Endothelial cell of umbilical vein (primary cell): ENCODE data around the gene EGR4. TPM values are rescaled to one million over a fixed set of nuclear protein-coding genes. Genes with fewer than 3 reads are reported as not detected.

Source experiments
- BruUV-seq: library from RNA; stranded (reverse); fragments of 400-500 nt; replicated peaks from 2 replicates; lab custom pipeline; 2021; lab: Mats Ljungman, UMichigan
- CTCF ChIA-PET: fragments of 300-600, 350-600 bp; sonication (Branson Sonifier 250); formaldehyde crosslinking; loops from one replicate; lab custom pipeline; 2021; ENCODE audit warnings: antibody characterized with exemption, inconsistent platforms; lab: Charles Lee
- POLR2A ChIA-PET: fragments of 300-600, 350-600 bp; sonication (Branson Sonifier 250); formaldehyde crosslinking; loops from one replicate; lab custom pipeline; 2021; ENCODE audit warnings: antibody characterized with exemption, inconsistent platforms; lab: Charles Lee
- DNase-seq: peaks from one replicate; pipeline ENCODE4 v3.0.0-alpha.2; 2011; ENCODE audit warnings: low read depth, low spot score
- FAIRE-seq: peaks from 2 replicates; lab custom pipeline; 2011; peaks lifted over from hg19 to GRCh38; lab: Jason Lieb, UNC
- H2AFZ ChIP-seq: 2 replicates; pipeline ENCODE4 v1.6.0; 2012; ENCODE audit warnings: low read depth, low read length, control low read depth, inconsistent platforms
- H3K27ac ChIP-seq: 2 replicates; pipeline ENCODE4 v1.5.1; 2011; ENCODE audit warnings: low read depth, mild to moderate bottlenecking, control low read depth, low read length, moderate library complexity; ENCODE audit not compliant: insufficient read depth
- H3K27me3 ChIP-seq, 2 experiments: 2 replicates each; pipeline versions ENCODE4 v1.6.0 to v1.6.1; 2011; ENCODE audit warnings: low read length in 2 of 2, mixed read lengths in 1 of 2; ENCODE audit not compliant: control insufficient read depth in 2 of 2, insufficient read depth in 2 of 2
- H3K36me3 ChIP-seq, 2 experiments: 2 replicates in 1 of 2; 3 replicates in 1 of 2; pipeline ENCODE4 v1.5.1; 2011; ENCODE audit warnings: low read length in 2 of 2, mild to moderate bottlenecking in 1 of 2, moderate library complexity in 1 of 2; ENCODE audit not compliant: control insufficient read depth in 2 of 2, insufficient read depth in 2 of 2; ENCODE audit errors: extremely low read depth in 1 of 2
- H3K4me1 ChIP-seq: 3 replicates; pipeline ENCODE4 v1.5.1; 2011; ENCODE audit warnings: mild to moderate bottlenecking, low read length; ENCODE audit not compliant: control insufficient read depth, insufficient read depth; ENCODE audit errors: extremely low read depth
- H3K4me2 ChIP-seq: 2 replicates; pipeline ENCODE4 v1.6.1; 2011; ENCODE audit warnings: low read length, control low read depth, mixed read lengths; ENCODE audit not compliant: insufficient read depth
- H3K4me3 ChIP-seq, 3 experiments: fragments of 200-600 bp in 1 of 3; sonication (generic), shearing (Covaris generic) in 1 of 3; replicated peaks in 1 of 3; 2 replicates each; pipeline ENCODE4 v1.5.1; 2011 to 2016; ENCODE audit warnings: control low read depth in 3 of 3, low read length in 3 of 3, mild to moderate bottlenecking in 2 of 3, inconsistent platforms in 1 of 3, low read depth in 1 of 3, moderate library complexity in 1 of 3; ENCODE audit not compliant: insufficient read depth in 1 of 3
- H3K79me2 ChIP-seq: 2 replicates; pipeline ENCODE4 v1.6.0; 2012; ENCODE audit warnings: low read length, inconsistent platforms; ENCODE audit not compliant: control insufficient read depth, insufficient read depth
- H3K9ac ChIP-seq: replicated peaks from 2 replicates; pipeline ENCODE3; 2011; ENCODE audit warnings: low read length, control low read depth; ENCODE audit not compliant: insufficient read depth; ENCODE audit errors: extremely low read depth
- H3K9me1 ChIP-seq: replicated peaks from 3 replicates; pipeline ENCODE4 v1.6.0; 2011; ENCODE audit warnings: mild to moderate bottlenecking, low read length; ENCODE audit not compliant: control insufficient read depth, insufficient read depth; ENCODE audit errors: extremely low read depth
- H3K9me3 ChIP-seq: replicated peaks from 2 replicates; pipeline ENCODE4 v1.5.1; 2012; ENCODE audit warnings: low read length, inconsistent platforms; ENCODE audit not compliant: control insufficient read depth, insufficient read depth
- H4K20me1 ChIP-seq: replicated peaks from 2 replicates; pipeline ENCODE3; 2011; ENCODE audit warnings: mild to moderate bottlenecking, low read length; ENCODE audit not compliant: control insufficient read depth, insufficient read depth; ENCODE audit errors: extremely low read depth
- EZH2 ChIP-seq: IDR thresholded peaks from 2 replicates; pipeline ENCODE4 v1.6.1; 2012; ENCODE audit warnings: borderline replicate concordance, low read depth, mild to moderate bottlenecking, moderate library complexity, low read length, inconsistent platforms; ENCODE audit not compliant: severe bottlenecking
- FOS ChIP-seq: IDR thresholded peaks from 2 replicates; pipeline ENCODE4 v1.6.1; 2011; ENCODE audit warnings: mild to moderate bottlenecking, low read length, moderate library complexity, borderline replicate concordance; ENCODE audit not compliant: insufficient read depth
- GATA2 ChIP-seq: IDR thresholded peaks from 2 replicates; pipeline ENCODE4 v1.7.0; 2011; ENCODE audit warnings: low read depth, mild to moderate bottlenecking, moderate library complexity, mixed read lengths, low read length; ENCODE audit not compliant: insufficient read length, insufficient read depth
- JUN ChIP-seq: IDR thresholded peaks from 2 replicates; pipeline ENCODE4 v1.6.1; 2011; ENCODE audit warnings: borderline replicate concordance, low read depth; ENCODE audit not compliant: insufficient read length, insufficient read depth
- MYC ChIP-seq: IDR thresholded peaks from one replicate; pipeline ENCODE4 v1.6.1; 2011; ENCODE audit warnings: mild to moderate bottlenecking, low read depth, low read length
- POLR2A ChIP-seq: IDR thresholded peaks from 2 replicates; pipeline ENCODE4 v1.6.1; 2012; ENCODE audit warnings: low read depth, mild to moderate bottlenecking, control low read depth, low read length
- POLR2AphosphoS5 ChIP-seq: IDR thresholded peaks from 2 replicates; pipeline ENCODE4 v1.6.1; 2012; ENCODE audit warnings: low read depth, mild to moderate bottlenecking, control low read depth, low read length, moderate library complexity; ENCODE audit not compliant: insufficient read depth
- dilution Hi-C: fragments of 300-500 bp; cut with MboI; formaldehyde crosslinking; loops from one replicate; pipeline ENCODE4 v1.15.0; 2019; ENCODE audit warnings: low sequenced_read_pairs; ENCODE audit not compliant: extremely low pct_ligation_motif_present
- intact Hi-C: fragments of 100-400 bp; cut with micrococcal nuclease; formaldehyde crosslinking; loops from one replicate; pipeline ENCODE4 v1.10.0; 2022
- polyA plus RNA-seq, 4 experiments: library from polyadenylated mRNA; depleted of rRNA in 3 of 4; stranded (reverse) in 3 of 4; unstranded in 1 of 4; fragments of >200 nt; gene quantifications; 2 replicates each; pipeline versions ENCODE4 v1.2.1 to v1.2.3, GENCODE V29; 2011 to 2012; ENCODE audit warnings: missing spikeins in 1 of 4
- total RNA-seq: library from RNA; stranded (reverse); gene quantifications from 2 replicates; pipeline ENCODE4 v1.2.3, GENCODE V29; 2021
- TF ChIP-seq, protein P1 (sequence below): IDR thresholded peaks from 2 replicates; pipeline ENCODE4 v1.6.1; 2011; ENCODE audit not compliant: insufficient read depth, insufficient read length
- TF ChIP-seq, protein P2 (sequence below), 2 donors: IDR thresholded peaks; 1 replicate in 1 of 2; 2 replicates in 1 of 2; pipeline ENCODE4 v1.5.1; 2011; ENCODE audit warnings: low read length in 2 of 2, mild to moderate bottlenecking in 2 of 2, moderate library complexity in 2 of 2, control low read depth in 1 of 2, inconsistent platforms in 1 of 2, low read depth in 1 of 2; ENCODE audit not compliant: insufficient read depth in 1 of 2; ENCODE audit errors: extremely low read depth in 1 of 2

The EGR4 gene
- total and polyA plus RNA-seq, 2 donors (not counting 3 experiments of a cell fraction or from before 2014, with no cell fraction given) = not detected

DNA sequence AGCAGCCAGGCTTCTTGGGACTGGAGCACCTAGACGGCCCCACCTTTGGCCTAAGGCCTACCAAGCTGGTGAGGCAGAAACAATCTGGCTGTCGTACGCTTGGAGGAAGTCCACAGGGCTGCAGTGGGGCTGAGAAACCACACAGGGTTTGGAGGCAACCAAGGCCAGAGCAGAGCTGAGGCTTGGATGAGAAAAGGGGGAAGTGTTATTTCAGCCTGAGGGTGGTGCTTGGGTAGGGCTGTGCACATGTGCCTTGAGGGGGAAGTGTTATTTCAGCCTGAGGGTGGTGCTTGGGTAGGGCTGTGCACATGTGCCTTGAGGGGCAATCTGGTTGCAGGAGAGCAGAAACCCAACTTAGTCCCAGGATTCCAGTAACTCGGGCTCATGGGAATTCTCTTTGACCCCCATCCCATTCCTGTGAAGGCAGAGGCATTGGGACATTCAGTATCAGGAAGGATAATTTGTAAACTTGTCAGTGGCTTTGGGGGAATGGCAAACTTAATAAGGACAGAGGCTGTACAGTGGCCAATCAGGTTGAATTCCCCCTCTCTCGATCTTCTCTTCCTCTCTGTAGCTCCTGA lies 8.1 kb downstream of the EGR4 start:
- Histone ChIP-seq H3K4me3 (no peak overlapping the region), H3K36me3 (no peaks in the 10 kb centered on the region), H3K27ac (no peak overlapping the region), H3K4me1 (peaks cover 4% of the 10 kb centered on the region), H3K79me2 (no peaks in the 10 kb centered on the region), H3K9me1 (no peaks in the 10 kb centered on the region), H3K9ac (no peak overlapping the region), H2AFZ (no peak overlapping the region), H3K27me3 (peaks cover 25 to 54% of the 10 kb centered on the region in 2 experiments), H3K4me2 (no peak overlapping the region), H4K20me1 (no peaks in the 10 kb centered on the region), H3K9me3 (no peaks in the 10 kb centered on the region)
- FAIRE-seq (no peak), DNase-seq (no peak)
- ChIA-PET CTCF (no interaction called here), POLR2A (no interaction called here)
- dilution Hi-C loops (no loop called here), intact Hi-C loops (no loop called here)
- TF ChIP-seq POLR2AphosphoS5 (no peak), FOS (no peak), JUN (no peak), GATA2 (no peak), EZH2 (no peak), MYC (no peak), POLR2A (no peak)
- TF ChIP-seq, protein P1, sequence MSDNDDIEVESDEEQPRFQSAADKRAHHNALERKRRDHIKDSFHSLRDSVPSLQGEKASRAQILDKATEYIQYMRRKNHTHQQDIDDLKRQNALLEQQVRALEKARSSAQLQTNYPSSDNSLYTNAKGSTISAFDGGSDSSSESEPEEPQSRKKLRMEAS = no peak
- TF ChIP-seq, protein P2, sequence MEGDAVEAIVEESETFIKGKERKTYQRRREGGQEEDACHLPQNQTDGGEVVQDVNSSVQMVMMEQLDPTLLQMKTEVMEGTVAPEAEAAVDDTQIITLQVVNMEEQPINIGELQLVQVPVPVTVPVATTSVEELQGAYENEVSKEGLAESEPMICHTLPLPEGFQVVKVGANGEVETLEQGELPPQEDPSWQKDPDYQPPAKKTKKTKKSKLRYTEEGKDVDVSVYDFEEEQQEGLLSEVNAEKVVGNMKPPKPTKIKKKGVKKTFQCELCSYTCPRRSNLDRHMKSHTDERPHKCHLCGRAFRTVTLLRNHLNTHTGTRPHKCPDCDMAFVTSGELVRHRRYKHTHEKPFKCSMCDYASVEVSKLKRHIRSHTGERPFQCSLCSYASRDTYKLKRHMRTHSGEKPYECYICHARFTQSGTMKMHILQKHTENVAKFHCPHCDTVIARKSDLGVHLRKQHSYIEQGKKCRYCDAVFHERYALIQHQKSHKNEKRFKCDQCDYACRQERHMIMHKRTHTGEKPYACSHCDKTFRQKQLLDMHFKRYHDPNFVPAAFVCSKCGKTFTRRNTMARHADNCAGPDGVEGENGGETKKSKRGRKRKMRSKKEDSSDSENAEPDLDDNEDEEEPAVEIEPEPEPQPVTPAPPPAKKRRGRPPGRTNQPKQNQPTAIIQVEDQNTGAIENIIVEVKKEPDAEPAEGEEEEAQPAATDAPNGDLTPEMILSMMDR (IDR thresholded peaks at IDR 0.05; ENCODE audit: extremely low read depth in 1 of 2, insufficient read depth in 1 of 2, low read depth in 1 of 2, low read length in 2 of 2) = no peak
- BruUV-seq = no TSS peak
